Mesothelial cell of epicardium (in vitro differentiated cells): ENCODE results near the gene MAD1L1. TPM values are rescaled to one million over a fixed set of nuclear protein-coding genes. Genes with fewer than 3 reads are reported as not detected.

ENCODE experiments used
- DNase-seq, 2 experiments: peaks; one replicate each; pipeline ENCODE4 v3.0.0; 2021; ENCODE audit warnings: low spot score in 2 of 2; ENCODE audit not compliant: unreplicated experiment in 2 of 2
- H3K27ac Mint-ChIP-seq: 2 replicates; pipeline ENCODE4 v1.8.0; 2021; ENCODE audit warnings: mixed read lengths
- H3K27me3 Mint-ChIP-seq: 2 replicates; pipeline ENCODE4 v1.8.0; 2021; ENCODE audit warnings: low read depth, mixed read lengths
- H3K36me3 Mint-ChIP-seq: 2 replicates; pipeline ENCODE4 v1.8.0; 2021; ENCODE audit warnings: mixed read lengths
- H3K4me1 Mint-ChIP-seq: 2 replicates; pipeline ENCODE4 v1.8.0; 2021; ENCODE audit warnings: mixed read lengths
- H3K4me3 Mint-ChIP-seq: 2 replicates; pipeline ENCODE4 v1.8.0; 2021; ENCODE audit warnings: mild to moderate bottlenecking, moderate library complexity, mixed read lengths
- H3K9me3 Mint-ChIP-seq: 2 replicates; pipeline ENCODE4 v1.8.0; 2021; ENCODE audit warnings: mixed read lengths
- total RNA-seq: library from RNA; stranded (reverse); gene quantifications from 3 replicates; pipeline ENCODE4 v1.2.1, GENCODE V29; 2021
- TF ChIP-seq, protein P1 (sequence below): fragments of 200-600 bp; sonication (generic); IDR thresholded peaks from one replicate; pipeline ENCODE4 v1.5.0; 2021; ENCODE audit warnings: antibody characterized with exemption; ENCODE audit not compliant: unreplicated experiment

Gene MAD1L1
- total RNA-seq, 1 donor from 2014 or later = 45.0 TPM

DNA sequence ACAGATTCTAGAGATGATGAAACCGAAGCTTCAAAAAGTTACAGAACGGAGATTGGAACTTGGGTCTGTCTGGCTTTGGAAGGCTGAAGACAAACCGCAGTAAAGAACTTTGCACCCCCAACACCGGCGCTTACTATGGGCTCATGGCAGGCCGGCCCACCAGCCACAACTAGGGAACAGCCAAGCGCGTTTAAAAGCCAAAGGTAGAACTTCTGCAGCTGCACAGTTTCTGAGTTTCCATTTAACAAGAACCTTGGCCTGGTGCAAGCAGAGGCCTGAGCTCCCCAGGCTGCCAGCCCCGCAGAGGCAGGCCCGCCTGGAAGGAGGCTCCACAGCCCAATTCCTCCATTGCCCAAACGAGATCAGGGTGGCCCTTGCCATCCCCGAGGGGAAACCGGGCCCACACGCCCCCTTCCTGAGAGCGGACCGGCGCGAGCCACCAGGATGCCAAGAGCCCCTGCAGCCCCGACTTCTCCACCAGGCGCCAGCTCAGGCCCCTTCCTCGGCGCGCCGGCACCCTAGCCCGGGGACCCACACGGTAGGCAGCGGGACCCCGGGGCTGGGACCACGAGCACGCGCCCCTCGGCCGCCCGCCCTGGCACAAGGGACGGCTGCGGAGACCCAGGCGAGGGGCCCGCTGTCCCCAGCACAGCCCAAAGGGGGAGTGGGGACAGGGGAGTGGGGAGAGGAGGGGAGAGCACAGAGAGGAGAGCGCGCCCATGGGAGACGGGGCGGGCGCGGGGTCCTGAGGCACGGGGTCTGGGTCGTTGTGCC, 566 bp downstream of the MAD1L1 start:
- Mint-ChIP-seq H3K27ac (peak overlapping the region; percentile 78), H3K27me3 (no peaks in the 10 kb centered on the region), H3K4me3 (peak overlapping the region; percentile 89), H3K9me3 (no peaks in the 10 kb centered on the region), H3K36me3 (peaks cover 18% of the 10 kb centered on the region), H3K4me1 (peaks cover 14% of the 10 kb centered on the region)
- DNase-seq = peak in 1 of 2 experiments; percentile 71
- TF ChIP-seq, protein P1, sequence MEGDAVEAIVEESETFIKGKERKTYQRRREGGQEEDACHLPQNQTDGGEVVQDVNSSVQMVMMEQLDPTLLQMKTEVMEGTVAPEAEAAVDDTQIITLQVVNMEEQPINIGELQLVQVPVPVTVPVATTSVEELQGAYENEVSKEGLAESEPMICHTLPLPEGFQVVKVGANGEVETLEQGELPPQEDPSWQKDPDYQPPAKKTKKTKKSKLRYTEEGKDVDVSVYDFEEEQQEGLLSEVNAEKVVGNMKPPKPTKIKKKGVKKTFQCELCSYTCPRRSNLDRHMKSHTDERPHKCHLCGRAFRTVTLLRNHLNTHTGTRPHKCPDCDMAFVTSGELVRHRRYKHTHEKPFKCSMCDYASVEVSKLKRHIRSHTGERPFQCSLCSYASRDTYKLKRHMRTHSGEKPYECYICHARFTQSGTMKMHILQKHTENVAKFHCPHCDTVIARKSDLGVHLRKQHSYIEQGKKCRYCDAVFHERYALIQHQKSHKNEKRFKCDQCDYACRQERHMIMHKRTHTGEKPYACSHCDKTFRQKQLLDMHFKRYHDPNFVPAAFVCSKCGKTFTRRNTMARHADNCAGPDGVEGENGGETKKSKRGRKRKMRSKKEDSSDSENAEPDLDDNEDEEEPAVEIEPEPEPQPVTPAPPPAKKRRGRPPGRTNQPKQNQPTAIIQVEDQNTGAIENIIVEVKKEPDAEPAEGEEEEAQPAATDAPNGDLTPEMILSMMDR = no peak

DNA sequence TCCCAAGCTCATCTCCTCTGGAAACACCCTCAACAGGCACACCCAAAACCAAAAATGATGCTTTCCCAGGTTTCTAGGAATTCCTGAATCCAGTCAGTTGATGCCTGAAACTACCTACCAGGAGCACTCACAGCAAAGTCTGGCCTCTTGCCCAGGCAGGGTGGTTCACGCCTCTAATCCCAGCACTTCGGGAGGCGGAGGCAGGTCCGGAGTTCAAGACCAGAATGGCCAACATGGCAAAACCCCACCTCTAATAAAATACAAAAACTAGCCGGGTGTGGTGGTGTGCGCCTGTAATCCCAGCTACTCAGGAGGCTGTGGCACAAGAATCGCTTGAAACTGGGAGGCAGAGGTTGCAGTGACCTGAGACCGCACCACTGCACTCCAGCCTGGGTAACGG, 1.9 kb downstream of the MAD1L1 start:
- H3K27ac Mint-ChIP-seq = no peak overlapping the region
- DNase-seq = no peak
- no peak overlapping the region for H3K4me3 Mint-ChIP-seq
- H3K27me3 Mint-ChIP-seq = no peaks in the 10 kb centered on the region
- TF ChIP-seq, protein P1 = no peak
- H3K4me1 Mint-ChIP-seq = peaks cover 14% of the 10 kb centered on the region
- peaks cover 20% of the 10 kb centered on the region for H3K36me3 Mint-ChIP-seq
- H3K9me3 Mint-ChIP-seq = no peaks in the 10 kb centered on the region

DNA sequence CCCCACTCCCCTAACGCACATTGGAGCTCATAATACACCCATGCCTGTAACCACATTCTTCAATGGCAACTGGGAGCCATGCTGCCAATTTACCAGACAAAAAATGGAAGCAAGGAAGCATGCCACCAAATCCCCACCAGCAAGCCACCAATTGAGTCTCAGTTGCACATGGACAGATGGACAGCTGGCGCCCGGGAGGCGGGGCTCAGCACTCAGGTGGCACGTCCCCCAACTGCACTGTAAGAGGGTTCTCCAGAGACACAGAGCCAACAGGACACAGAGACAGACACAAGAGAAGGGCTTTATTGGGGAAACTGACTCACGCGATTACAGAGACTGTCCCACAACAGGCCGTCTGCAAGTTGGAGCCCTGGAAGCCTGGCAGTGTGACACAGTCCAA, 2.5 kb downstream of the MAD1L1 start:
- TF ChIP-seq, protein P1 = no peak
- Mint-ChIP-seq H3K27ac (no peak overlapping the region), H3K4me1 (peaks cover 14% of the 10 kb centered on the region), H3K9me3 (no peaks in the 10 kb centered on the region), H3K4me3 (no peak overlapping the region), H3K27me3 (no peaks in the 10 kb centered on the region), H3K36me3 (peaks cover 24% of the 10 kb centered on the region)
- no peak for DNase-seq

DNA sequence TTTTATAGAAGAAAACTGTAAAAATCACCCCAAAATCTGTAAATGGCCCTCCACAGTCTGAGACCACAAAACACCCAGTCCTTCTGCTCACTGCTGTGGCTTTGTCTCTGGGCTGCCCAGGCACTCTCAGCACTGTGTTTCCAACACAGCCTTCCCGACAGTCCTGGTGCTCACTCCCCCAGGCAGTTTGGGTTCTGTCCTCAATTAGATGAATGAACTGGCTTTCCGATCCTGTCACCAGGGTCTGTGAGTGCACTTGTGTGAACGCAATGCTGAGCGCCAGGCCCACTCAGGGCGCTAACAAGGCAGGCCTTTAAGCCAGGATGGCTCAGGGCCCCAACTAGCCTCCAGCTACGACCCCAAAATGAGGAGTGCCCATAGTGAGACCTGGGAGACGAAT, 3.3 kb downstream of the MAD1L1 start:
- no peaks in the 10 kb centered on the region for H3K9me3 Mint-ChIP-seq
- H3K4me3 Mint-ChIP-seq = no peak overlapping the region
- no peak overlapping the region for H3K27ac Mint-ChIP-seq
- TF ChIP-seq, protein P1 = no peak
- peaks cover 14% of the 10 kb centered on the region for H3K4me1 Mint-ChIP-seq
- H3K36me3 Mint-ChIP-seq = peaks cover 19% of the 10 kb centered on the region
- no peak for DNase-seq
- H3K27me3 Mint-ChIP-seq = no peaks in the 10 kb centered on the region

DNA sequence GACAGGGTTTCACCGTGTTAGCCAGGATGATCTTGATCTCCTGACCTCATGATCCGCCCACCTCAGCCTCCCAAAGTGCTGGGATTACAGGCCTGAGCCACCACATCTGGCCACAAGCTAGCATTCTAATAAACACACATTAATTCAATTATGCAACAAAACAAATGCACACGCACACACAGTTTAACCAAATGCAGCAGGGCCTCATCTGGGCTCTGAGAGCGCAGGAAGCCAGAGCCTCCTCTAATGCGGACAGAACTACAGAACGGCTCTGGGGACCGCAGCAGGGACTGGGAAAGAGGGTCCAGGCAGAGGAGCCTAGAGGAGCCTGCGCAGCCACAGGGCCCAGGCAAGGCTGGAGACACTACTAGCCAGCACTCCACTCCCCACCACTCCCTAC, 3.8 kb downstream of the MAD1L1 start:
- TF ChIP-seq, protein P1 = no peak
- H3K27ac Mint-ChIP-seq = no peak overlapping the region
- no peak overlapping the region for H3K4me3 Mint-ChIP-seq
- DNase-seq = no peak
- H3K36me3 Mint-ChIP-seq = peaks cover 22% of the 10 kb centered on the region
- no peaks in the 10 kb centered on the region for H3K27me3 Mint-ChIP-seq
- H3K4me1 Mint-ChIP-seq = peaks cover 14% of the 10 kb centered on the region
- H3K9me3 Mint-ChIP-seq = no peaks in the 10 kb centered on the region

DNA sequence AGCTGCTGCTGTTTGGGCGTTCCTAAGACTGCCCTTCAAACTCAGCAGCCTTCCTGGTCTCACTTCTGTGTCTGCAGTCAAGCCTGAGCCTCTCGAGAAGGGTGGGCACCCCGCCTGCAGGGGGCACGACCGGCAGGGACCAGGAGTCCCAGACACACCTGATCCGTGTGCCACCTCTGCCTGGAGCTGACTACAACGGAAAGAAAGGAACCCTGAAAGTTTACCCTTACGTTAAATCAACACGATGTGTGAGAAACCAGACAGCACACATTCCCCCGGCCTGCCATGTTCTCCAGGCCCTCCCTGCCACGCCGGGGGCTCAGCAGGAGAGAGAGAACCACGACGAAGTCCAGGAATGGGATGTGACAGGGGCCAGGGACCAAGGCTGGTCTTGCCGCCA, 5.0 kb downstream of the MAD1L1 start:
- DNase-seq = no peak
- TF ChIP-seq, protein P1 = no peak
- peaks cover 8% of the 10 kb centered on the region for H3K4me1 Mint-ChIP-seq
- no peak overlapping the region for H3K27ac Mint-ChIP-seq
- no peak overlapping the region for H3K4me3 Mint-ChIP-seq
- H3K9me3 Mint-ChIP-seq = no peaks in the 10 kb centered on the region
- H3K36me3 Mint-ChIP-seq = peaks cover 23% of the 10 kb centered on the region
- no peaks in the 10 kb centered on the region for H3K27me3 Mint-ChIP-seq
